Medulla oblongata (tissue), 1 donor: ENCODE data around the gene CLSTN2.

Experiments used
- DNase-seq: peaks from one replicate; pipeline ENCODE4 v3.0.0-alpha.2; 2015; ENCODE audit errors: extremely low spot score

Gene CLSTN2

GRCh38 chr3:140148824-140149390, 213.9 kb downstream of the CLSTN2 start:
- DNase-seq, result no peak

DNA sequence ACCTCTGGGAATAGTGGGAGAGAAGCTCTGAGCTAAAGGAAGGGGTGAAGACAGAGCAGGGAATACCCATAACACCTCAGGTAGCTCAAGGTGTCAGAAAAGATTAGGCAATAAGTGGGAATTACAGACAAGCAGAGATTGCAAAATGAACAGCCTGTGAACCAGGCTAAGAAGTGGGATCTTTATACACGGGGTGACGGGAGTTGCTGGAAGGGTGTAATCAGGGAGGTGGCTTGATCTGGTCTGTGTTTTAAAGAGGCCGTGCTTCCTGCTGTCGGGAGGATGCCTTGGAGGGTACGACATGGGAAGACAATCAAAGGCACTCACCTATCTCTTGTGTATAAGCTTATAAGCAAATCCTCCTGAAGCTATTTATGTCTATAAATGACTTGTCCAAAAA, 216.3 kb downstream of the CLSTN2 start:
- DNase-seq, result no peak

GRCh38 chr3:140152851-140153639, 218.1 kb downstream of the CLSTN2 start:
- no peak for DNase-seq

- DNase-seq, result no peak
Observed at GRCh38 chr3:140153736-140154135, 218.8 kb downstream of the CLSTN2 start.

DNA sequence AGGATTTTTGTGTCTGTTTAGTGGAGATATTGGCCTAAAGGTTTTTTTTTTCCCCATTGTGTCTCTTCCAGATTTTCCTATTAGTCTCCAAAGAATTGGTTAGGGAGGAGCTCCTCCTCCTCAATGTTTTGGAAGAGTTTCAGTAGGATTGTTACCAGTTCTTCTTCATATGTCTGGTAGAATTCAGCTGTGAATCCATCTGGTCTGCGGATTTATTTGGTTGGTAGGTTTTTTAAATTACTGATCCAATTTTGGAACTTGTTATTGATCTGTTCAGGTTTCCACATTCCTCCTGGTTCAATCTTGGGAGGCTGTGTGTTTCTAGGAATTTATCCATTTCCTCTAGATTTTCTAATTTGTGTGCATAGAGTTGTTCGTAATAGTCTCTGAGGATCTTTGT, 222.2 kb downstream of the CLSTN2 start:
- DNase-seq, result no peak

- no peak for DNase-seq
Observed at GRCh38 chr3:140159646-140160045, 224.7 kb downstream of the CLSTN2 start.

- no peak for DNase-seq
Observed at GRCh38 chr3:140160553-140160952, 225.6 kb downstream of the CLSTN2 start.

- no peak for DNase-seq
Observed at GRCh38 chr3:140162551-140162950, 227.6 kb downstream of the CLSTN2 start.

- no peak for DNase-seq
Observed at GRCh38 chr3:140163159-140163763, 228.3 kb downstream of the CLSTN2 start.

GRCh38 chr3:140164156-140164555, 229.2 kb downstream of the CLSTN2 start:
- DNase-seq, result no peak

DNA sequence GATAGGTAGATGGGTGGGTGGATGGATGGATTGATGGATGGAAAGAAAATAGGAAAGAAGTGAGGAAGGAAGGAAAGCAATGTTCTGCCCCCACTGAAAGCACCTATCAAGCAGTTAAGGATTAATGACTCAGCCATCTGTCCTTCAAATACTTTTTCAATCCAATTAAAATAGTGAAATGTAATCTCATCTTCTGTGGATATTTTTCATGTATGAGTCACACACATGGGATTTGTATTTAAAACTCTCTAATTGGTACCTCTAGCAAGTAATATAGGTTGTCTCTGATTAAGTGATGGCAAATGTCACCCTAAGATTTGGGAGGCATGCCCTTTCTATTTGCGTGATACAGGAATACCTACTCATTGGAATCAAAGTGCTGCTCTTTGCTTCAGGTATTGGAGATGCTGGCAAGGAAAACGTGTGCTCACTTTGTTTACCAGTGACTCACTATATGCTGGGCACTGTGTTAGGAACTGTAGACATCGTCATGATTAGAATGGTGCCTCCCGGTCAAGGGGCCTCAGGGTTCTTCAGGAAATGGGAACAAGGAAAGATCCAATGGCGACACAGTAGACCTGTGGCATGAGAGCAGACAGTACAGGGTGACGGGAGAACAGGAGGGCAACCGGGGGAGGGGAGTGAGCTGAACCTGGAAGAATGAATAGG, 230.1 kb downstream of the CLSTN2 start:
- no peak for DNase-seq

DNA sequence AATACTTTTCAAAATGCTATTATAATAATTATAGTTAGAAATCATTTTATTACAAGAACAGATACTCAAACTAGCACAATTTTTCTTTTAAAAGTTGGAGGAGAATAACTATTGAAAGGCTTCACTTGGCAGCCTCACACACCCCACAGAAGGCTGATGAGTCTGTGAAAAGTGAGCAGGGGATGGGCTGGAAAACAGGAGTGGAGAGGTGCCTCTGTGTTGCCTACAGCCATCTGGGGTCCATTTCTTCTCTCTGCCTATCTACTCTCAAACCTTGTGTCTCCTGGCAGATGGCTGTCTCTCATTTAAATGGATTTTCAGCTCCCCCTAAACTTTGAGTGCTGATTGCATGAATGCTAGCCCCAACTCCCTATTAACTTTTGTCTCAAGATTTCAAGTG, 230.8 kb downstream of the CLSTN2 start:
- DNase-seq, result no peak

DNA sequence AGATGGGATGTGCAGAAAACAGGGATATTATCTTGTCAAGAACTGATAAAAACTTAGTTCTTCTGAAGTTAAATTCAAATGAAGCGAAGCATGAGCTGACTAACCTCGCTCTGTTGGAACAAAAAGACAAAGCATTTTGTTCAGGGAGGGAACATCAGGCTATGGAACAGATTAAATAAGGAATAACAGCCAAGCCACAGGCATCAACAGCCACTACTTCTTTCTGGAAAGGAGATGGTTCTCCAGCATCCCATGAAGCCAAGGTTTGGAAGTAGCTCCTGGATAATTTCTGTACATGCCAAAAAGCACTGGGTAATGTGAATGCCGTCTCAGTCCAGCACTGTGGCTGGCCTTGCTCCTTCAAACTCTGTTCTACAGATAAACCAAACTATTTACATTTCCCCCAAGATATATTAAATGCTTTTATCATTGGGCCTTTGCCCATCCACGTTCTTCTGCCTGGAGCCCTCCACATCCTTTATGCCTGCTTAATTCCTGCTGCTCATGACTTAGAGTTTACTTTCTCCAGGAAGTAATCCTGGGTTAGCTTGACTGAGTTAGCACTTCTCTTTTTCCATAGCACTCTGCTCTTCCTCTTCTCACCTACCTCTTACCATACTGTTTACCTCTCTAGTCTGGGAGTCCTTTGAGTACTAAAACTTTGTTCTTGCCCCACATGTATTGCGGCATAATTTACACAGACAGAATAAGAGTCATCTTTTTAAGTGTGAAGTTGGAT, 232.0 kb downstream of the CLSTN2 start:
- peak; percentile 13 for DNase-seq

DNA sequence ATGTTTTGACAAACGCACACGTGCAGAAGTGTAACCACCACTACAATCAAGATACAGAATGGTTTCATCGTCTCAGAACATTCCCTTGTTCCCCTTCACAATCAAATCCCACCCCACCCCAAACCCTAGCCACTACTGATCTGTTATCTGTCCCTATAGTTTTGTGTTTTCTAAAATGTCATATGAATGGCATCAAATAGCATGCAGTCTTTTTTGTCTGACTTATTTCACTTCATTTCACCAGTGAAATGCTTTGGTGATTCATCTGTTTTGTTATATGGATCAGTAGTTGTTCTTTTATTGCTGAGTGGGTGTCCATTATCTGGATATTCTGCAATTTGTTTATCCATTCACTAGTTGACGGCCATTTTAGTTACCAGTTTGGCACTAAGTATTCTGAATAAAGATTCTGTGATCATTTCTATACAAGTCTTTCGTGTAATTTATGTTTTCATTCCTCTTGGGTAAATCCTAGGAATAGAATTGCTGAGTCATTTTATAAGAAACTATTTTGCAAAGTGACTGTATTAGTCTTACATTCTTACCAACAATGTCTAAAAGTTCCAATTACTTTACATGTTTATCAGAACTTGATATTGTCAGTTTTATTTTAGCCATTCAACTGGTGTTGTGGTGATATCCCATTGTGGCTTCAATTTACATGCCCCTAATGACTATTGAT, 232.8 kb downstream of the CLSTN2 start:
- no peak for DNase-seq

- peak; percentile 42 for DNase-seq
Observed at GRCh38 chr3:140170612-140171011, 235.6 kb downstream of the CLSTN2 start.

DNA sequence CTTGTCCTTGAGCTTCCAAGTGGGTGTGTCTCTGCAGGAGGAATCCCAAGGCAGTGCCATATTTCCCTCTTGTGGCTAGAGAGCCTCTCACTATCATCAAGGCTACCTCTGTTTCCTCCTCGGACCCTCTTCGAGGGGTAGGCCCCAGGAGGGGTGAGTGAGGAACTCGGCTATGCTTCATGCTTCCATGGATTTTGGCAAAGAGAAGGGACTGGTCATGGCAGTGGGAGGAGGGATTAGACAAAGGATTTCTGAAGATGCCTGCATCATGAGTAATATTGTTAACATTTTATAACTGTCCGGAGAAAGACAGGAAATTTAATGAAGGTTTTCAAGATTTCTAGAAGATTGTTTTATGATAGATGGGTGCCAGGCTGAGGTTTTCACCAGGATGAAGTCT, 241.5 kb downstream of the CLSTN2 start:
- DNase-seq, result no peak

DNA sequence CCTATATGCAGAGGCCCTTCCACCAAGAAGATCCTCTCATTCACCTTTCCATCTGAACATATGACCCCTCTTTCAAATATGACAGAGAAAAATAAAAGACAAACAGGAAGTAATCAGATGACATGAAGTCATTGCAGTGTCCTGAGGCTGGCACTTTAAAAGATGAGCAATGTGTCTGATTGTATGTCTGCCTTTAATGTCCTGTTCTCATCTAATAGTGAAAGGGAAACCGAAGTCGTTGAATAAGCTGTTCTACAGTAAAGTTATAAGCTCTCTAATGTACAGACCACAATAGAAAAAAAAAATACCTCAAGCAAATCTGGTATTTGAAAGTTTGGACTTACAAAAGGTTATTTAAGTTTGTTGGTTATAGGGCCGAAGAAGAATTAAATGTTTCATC, 243.0 kb downstream of the CLSTN2 start:
- no peak for DNase-seq

- no peak for DNase-seq
Observed at GRCh38 chr3:140178482-140178881, 243.5 kb downstream of the CLSTN2 start.

DNA sequence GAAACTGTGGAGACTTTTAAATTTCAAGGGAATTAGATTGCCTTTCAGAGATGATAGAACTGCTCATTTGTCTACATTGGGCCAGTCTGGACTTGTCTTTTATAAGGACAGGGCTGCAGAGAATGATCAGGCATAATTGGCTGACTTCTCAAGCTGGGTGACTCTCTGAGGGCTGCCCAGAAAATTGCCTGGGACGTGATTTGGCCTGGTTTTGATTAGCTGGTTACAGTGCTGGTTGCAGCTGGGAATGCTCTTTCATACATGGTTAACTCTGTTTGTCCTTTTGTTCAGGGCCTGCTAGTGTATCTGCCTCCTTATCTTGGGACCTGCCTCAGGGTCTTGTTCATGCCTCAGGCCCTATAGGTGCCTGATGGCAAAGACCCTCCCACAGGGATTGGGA, 245.6 kb downstream of the CLSTN2 start:
- DNase-seq, result no peak

- DNase-seq, result no peak
Observed at GRCh38 chr3:140185375-140185774, 250.4 kb downstream of the CLSTN2 start.

- no peak for DNase-seq
Observed at GRCh38 chr3:140186421-140186920, 251.5 kb downstream of the CLSTN2 start.
